GM12875 (cell line): ENCODE data around the gene LAMTOR2.

Experiments
- H3K4me3 ChIP-seq: one replicate; pipeline ENCODE4 v1.5.1; 2011; ENCODE audit warnings: low read depth, low read length, control low read depth
- CTCF ChIP-seq: IDR thresholded peaks from 2 replicates; pipeline ENCODE4 v1.5.1; 2011; ENCODE audit warnings: low read depth, mild to moderate bottlenecking, control low read depth, inconsistent platforms, low read length, moderate library complexity, borderline replicate concordance; ENCODE audit not compliant: insufficient read depth

The LAMTOR2 gene

DNA sequence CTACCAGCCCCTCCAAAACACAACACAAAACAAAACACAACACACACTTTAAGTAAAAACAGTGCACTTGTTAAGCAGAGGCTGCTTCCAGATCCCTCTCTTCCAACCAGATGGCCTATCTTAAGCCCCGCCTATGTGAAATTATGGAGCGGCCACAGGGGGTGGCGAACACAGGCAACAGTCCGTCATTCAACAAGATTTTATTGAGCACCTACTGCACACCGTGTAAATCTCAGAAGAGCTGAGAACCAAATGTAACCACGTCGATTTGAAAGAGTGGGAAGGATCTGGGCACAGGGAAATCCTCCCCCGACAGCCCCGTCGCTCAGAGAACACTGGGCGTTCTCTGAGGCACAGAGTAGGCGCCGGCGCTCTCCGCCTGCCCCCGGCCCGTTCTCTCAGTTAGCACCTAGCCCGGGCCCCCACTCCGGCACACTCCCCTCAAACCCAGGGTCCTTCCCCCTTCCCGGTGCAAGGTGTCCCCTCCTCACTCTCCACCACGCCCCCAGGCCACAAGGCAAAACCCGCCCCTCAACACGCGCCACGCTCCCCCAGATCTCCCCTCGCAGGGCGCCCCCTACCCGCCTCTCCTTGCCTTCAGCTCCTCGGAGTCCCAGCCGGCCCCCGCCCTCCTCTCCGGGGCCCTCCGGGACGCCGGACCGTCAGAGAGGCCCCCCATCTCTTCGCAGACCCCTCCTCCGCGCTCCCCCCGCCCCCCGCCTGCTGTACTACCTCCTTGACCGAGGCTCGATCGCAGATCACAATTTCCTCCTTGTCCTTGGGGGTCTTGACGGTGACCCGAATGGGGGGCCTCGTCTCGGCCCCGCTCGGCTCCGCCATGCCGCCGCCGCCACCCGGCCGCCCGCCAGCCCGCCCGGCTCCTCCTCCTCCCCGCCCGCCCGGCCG, 1.5 kb upstream of the LAMTOR2 start:
- TF ChIP-seq CTCF = peak; percentile 51
- H3K4me3 ChIP-seq = peak overlapping the region; percentile 82

DNA sequence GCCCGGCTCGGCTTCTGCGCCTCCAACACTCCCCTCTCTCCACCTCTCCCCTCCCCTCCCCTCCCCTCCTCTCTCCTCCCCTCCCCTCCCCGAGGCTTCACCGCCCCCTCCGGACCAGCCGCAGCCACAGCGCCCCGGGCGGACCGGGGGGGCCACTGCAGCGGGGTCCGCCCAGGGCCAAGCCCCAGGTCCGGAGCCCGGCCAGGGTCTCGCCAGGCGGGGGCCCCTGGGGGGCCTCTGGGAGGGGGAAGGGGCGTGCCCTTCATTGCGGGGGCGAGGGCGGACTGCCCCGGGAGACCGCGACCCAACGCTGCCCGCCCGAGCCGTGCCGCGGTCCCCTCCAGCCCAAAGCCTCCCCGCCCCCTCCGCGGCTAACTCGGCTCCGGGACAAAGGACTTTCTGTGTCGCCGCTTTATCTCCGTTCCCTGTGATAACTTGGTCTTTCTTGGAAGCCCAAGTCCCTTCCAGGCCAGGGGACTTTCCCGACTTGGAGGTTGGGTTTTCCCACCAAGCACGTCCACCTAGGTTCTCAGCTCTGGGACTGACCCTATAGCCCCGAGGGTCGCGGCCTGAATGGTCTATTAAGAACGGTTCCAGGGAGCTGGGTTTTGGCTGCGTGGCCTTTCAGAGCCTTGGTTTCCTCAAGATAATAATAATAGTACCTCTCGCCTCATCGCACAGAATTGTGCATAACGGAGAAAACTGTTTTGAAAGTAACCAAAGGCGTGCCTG, 648 bp upstream of the LAMTOR2 start, which contains the start of gene UBQLN4:
UBQLN4 (minus strand) TSS at position 31 of the 732 bp plus-strand sequence. CDS start 97 bp downstream, outside the sequence.
- TF ChIP-seq CTCF = peak; percentile 77
- H3K4me3 ChIP-seq = peak within 1 kb of the TSS; percentile 84

DNA sequence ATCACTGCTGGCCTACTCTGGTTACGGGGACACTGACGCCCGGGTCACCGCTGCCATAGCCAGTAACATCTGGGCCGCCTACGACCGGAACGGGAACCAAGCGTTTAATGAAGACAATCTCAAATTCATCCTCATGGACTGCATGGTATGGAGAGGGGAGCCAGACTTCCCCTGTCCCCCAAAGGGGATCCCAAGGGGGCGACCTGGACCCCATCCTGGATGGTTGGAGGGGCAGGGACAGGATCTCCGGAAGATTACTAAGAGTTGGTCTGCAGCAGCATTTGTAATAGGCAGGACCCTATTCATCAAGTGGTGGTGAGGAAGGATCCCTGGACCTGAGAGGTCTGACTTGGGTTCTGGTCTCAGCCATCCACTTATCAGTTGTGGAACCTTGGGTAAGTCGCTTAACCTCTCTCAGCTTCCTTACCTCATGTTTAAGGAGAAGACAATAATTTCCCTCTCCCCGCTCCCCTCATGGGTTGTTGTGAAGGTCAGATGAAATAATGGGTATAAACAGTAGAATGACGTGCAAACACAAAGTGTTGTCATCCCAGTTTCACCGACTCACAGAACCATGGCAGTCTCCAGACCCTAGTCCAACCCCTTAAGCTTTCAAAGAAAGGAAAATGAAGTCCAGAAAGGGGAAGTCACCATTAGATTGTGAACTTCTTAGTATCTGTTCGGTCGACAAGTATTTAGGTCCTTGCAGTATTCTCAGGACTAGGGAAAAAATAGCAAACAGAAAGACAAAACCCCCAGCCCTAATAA, 883 bp downstream of the LAMTOR2 start:
- peak overlapping the region; percentile 84 for H3K4me3 ChIP-seq
- TF ChIP-seq CTCF = no peak

GRCh38 chr1:156056326-156056849, 1.8 kb downstream of the LAMTOR2 start:
- no peak overlapping the region for H3K4me3 ChIP-seq
- TF ChIP-seq CTCF = no peak

DNA sequence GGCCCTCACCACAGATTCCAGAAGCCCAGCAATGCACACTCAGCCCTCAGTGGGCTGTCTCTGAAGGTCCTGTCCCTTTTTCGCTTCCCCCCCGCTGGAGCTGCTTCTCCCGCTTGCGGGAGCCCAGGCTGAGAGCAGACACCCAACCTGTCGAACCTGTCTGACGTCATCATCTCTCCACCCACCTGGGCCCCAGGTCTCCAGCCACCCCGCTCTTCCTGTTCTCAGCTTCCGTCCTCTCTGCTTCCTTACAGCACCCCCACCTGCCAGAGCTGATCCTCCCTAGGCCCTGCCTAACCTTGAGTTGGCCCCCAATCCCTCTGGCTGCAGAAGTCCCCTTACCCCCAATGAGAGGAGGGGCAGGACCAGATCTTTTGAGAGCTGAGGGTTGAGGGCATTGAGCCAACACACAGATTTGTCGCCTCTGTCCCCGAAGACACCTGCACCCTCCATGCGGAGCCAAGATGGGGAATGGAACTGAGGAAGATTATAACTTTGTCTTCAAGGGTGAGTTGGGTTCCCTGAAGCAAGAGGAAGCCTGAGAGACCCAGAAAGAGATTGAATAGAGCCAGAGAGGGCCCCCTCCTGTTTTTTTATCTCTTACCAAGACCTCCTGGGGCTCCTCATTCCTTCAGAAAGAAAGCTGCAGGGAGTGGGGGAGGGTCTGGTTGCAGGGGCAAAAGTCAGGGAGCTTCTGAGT, 6.5 kb downstream of the LAMTOR2 start, which contains the start of gene RAB25:
RAB25 (plus strand) TSS at position 224 of the 700 bp plus-strand sequence; CDS start at position 465, 241 bp downstream.
- no peak for TF ChIP-seq CTCF
- H3K4me3 ChIP-seq = no peak within 1 kb of the TSS

GRCh38 chr1:156062189-156062588, 7.6 kb downstream of the LAMTOR2 start:
- no peak for TF ChIP-seq CTCF
- H3K4me3 ChIP-seq = no peak overlapping the region
